Heart right ventricle (tissue), 16 donors: ENCODE data around the gene P4HA2. TPM values are rescaled to one million over a fixed set of nuclear protein-coding genes. Genes with fewer than 3 reads are reported as not detected.
A peak's percentile ranks its signal among the peaks of the same experiment; 100 is the strongest.

Source experiments
- ATAC-seq, 8 donors: fragments of 200-7000 bp; cut with Tn5 transposase; one replicate each; pipeline ENCODE4 v1.9.1; 2020; ENCODE audit warnings: mild to moderate bottlenecking in 8 of 8, moderate library complexity in 8 of 8, moderate number of reproducible peaks in 1 of 8
- DNase-seq, 2 donors: peaks; one replicate each; pipeline ENCODE4 v3.0.0-alpha.2; 2020
- H3K27ac ChIP-seq, 10 donors: fragments of 200-600 bp; sonication (generic) in 2 of 10; one replicate each; pipeline versions ENCODE4 v1.5.0 to v1.8.0; 2020 to 2022; ENCODE audit warnings: mild to moderate bottlenecking in 3 of 10
- H3K27me3 ChIP-seq, 7 donors: fragments of 200-600 bp; one replicate each; pipeline ENCODE4 v1.8.0; 2021 to 2022; ENCODE audit warnings: mild to moderate bottlenecking in 2 of 7
- H3K36me3 ChIP-seq, 9 donors: fragments of 200-600 bp; sonication (generic) in 1 of 9; one replicate each; pipeline versions ENCODE4 v1.5.0 to v1.8.0; 2020 to 2022; ENCODE audit warnings: mild to moderate bottlenecking in 2 of 9
- H3K4me1 ChIP-seq, 9 donors: fragments of 200-600 bp; sonication (generic) in 1 of 9; one replicate each; pipeline versions ENCODE4 v1.5.0 to v1.8.0; 2020 to 2022; ENCODE audit warnings: mild to moderate bottlenecking in 4 of 9
- H3K4me3 ChIP-seq, 10 donors: fragments of 200-600 bp; sonication (generic) in 2 of 10; one replicate each; pipeline versions ENCODE4 v1.5.0 to v1.8.0; 2020 to 2022; ENCODE audit warnings: mild to moderate bottlenecking in 7 of 10, moderate library complexity in 2 of 10
- H3K9me3 ChIP-seq, 11 donors: fragments of 200-600 bp in 10 of 11; sonication (generic) in 2 of 11; one replicate each; pipeline versions ENCODE4 v1.5.0 to v1.8.0; 2013 to 2022; ENCODE audit warnings: mild to moderate bottlenecking in 2 of 11, control low read depth in 1 of 11, moderate library complexity in 1 of 11
- WGBS, 2 donors: extraction: QIAGEN DNeasy Blood & Tissue Kit; methylation state at CpG; one replicate each; pipeline ENCODE4 v1.1.7; 2013; ENCODE audit warnings: inconsistent platforms in 1 of 2; 5-methylcytosine and 5-hydroxymethylcytosine counted together
- intact Hi-C, 10 donors: fragments of 100-400 bp; cut with DNase I; formaldehyde crosslinking; loops; one replicate each; pipeline versions ENCODE4 v1.11.1 to v1.14.2; 2022
- polyA plus RNA-seq, 2 donors: library from polyadenylated mRNA; stranded (reverse); fragments of 200-250 nt; gene quantifications; one replicate each; pipeline ENCODE4 v1.2.3, GENCODE V29; 2013
- total RNA-seq, 10 donors: library from RNA; stranded (reverse); fragmentation: NEBNext Ultra II Directional in 3 of 10; extraction: Animal tissue kit (Norgen Biotek cat#: 25700) in 3 of 10; gene quantifications; one replicate each; pipeline versions ENCODE4 v1.2.1 to v1.2.4, GENCODE V29; 2021 to 2023
- TF ChIP-seq, protein P1 (sequence below), 9 donors: fragments of 200-600 bp; sonication (generic) in 2 of 9; IDR thresholded peaks; one replicate each; pipeline versions ENCODE4 v1.5.0 to v1.8.0; 2021 to 2022; ENCODE audit warnings: antibody characterized with exemption in 9 of 9, mild to moderate bottlenecking in 5 of 9, moderate library complexity in 1 of 9
- donor health status: Arrhythmogenic right ventricular cardiomyopathy.
- donor health status: ischemic (EF 13 %, LVEDD 7.1; RV severe dilation, severe dysfunction).
- donor health status: healthy with polysubstance abuse.
- donor health status: DM: no; HTN: yes; CAD: no.
- donor health status: DM: no; HTN: no; CAD: no.
- donor health status: ischemic (EF 25% LVEDD 6.9; RV normal size, moderate dysfunction).
- donor health status: ischemic (EF 25% LVEDD 5.7; RV mildly dilated, moderate dysfunction).
- donor health status: healthy.
- donor health status: DM: yes; HTN: yes; CAD: no.
- donor health status: Ischemic cardiomyopathy.
- donor health status: ischemic (EF 35%, LVEDD 5.7; RV mildly dilated, moderate dysfunction).
- donor health status: nonischemic (EF 11% LVEDD 7.7; RV severe dilation, severe dysfunction).
- donor health status: DM: yes; HTN: yes; CAD: no.
- donor health status: PGD.
- donor health status: ischemic (EF 29% LVEDD 5.4; RV normal size, mild dysfunction).
- donor health status: nonischemic (EF 23%, LVEDD 6.1; RV moderate dilation, normal function).

The P4HA2 gene
- total and polyA plus RNA-seq, 12 donors = 27.2 to 97.0 (median 52.4) TPM

DNA sequence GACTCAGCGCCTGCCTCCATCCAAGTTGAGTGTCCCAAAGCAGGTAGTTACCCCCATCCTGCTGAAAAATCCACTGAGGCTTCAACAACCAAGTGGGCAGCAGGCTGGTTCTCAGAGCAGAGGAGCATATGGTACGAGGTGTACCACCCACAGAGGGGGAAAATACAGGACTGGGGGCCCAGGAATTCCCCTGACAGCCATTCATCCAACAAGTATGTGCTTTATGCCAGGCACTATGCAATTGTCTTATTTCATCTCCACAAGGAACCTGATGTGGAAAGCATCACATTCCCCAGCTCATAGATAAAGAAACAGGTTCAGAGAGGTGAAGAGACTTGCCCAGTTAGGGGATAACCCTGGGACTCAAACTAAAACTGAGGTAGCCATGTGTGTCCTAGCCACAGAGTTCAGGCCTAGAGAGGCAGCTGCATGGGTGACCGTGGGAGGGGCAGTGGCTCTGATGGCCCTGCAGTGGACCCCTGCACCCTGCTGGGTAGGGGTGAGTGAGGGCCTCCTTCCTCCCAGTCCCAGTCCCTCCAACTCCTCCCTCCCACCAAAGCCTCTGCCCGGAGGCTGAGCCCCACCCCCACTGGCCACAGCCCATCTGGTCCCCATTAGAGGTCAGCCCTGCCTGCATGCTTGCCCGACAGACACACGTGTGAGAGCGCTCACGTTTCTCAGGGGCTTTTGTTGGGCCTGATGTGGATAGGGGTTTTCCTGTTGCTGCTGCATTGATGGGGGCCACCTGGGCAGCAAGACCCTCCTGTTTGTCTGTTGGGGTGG is 41.3 kb upstream of the P4HA2 start:
- Histone ChIP-seq H3K9me3 (no peaks in the 10 kb centered on the region), H3K27me3 (no peaks in the 10 kb centered on the region), H3K4me1 (peaks cover 12 to 38% (median 20%) of the 10 kb centered on the region in 9 donors), H3K4me3 (no peak overlapping the region), H3K36me3 (peaks cover 0 to 7% (median 0%) of the 10 kb centered on the region in 9 donors), H3K27ac (no peak overlapping the region)
- 81 to 86% methylated on average over 8 of the region's 8 CpGs for WGBS, 2 donors
- ATAC-seq (no peak), DNase-seq (peak in 1 of 2 donors; percentile 2)
- TF ChIP-seq, protein P1, sequence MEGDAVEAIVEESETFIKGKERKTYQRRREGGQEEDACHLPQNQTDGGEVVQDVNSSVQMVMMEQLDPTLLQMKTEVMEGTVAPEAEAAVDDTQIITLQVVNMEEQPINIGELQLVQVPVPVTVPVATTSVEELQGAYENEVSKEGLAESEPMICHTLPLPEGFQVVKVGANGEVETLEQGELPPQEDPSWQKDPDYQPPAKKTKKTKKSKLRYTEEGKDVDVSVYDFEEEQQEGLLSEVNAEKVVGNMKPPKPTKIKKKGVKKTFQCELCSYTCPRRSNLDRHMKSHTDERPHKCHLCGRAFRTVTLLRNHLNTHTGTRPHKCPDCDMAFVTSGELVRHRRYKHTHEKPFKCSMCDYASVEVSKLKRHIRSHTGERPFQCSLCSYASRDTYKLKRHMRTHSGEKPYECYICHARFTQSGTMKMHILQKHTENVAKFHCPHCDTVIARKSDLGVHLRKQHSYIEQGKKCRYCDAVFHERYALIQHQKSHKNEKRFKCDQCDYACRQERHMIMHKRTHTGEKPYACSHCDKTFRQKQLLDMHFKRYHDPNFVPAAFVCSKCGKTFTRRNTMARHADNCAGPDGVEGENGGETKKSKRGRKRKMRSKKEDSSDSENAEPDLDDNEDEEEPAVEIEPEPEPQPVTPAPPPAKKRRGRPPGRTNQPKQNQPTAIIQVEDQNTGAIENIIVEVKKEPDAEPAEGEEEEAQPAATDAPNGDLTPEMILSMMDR (IDR thresholded peaks at IDR 0.05) = no peak
- intact Hi-C loops = loop anchor here in 1 of 10 donors (10.0 kb wide), 1 partner anchor 236 kb away; no protein-coding TSS in a partner anchor

DNA sequence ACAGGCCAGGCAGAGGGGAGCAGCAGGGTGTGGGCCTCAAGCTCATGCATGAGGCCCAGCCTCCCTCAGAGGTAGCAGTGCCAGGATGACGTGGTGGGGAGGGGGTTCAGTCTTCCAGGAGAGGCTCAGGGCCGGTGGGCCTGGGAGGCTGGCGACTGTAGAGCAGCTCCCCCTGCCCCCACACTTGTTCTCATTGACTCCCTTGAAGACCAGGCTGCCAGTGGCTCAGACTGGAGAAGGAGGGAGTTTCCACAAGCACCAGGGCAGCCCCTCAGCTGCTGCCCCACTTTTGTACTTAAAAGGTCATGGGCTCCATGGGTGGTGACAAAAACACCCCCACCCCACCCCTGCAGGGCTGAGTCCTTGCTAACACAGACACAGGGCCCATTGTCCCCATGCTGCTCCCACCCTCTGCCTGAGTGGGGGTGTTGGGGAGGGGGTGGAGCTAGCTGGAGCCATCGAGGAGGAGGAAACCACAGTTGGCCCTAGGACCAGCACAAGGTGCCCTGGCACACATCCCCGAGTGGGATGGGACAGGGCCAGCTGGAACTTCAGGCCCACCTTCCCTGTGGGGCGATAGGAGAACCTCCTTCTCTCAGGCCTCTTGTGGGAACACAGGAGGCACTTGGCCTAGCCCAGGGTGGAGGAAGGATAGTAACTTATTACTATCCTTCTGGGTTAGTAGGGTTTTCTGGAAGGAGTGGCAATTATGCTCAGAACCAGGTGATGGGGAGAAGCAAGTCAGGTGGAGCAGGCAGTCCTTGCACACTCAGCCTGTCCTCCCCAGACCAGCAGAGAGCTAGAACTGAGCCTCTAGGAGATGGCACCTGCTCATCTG is 40.5 kb upstream of the P4HA2 start:
- WGBS, 2 donors = 74 to 76% methylated on average over 6 of the region's 6 CpGs
- DNase-seq = peak in 1 of 2 donors; percentile 5
- intact Hi-C loops = loop anchor here in 1 of 10 donors (10.0 kb wide), 1 partner anchor 237 kb away; no protein-coding TSS in a partner anchor
- Histone ChIP-seq H3K9me3 (no peaks in the 10 kb centered on the region), H3K4me3 (no peak overlapping the region), H3K27ac (no peak overlapping the region), H3K36me3 (peaks cover 0 to 7% (median 0%) of the 10 kb centered on the region in 9 donors), H3K4me1 (peaks cover 15 to 46% (median 25%) of the 10 kb centered on the region in 9 donors), H3K27me3 (no peaks in the 10 kb centered on the region)
- TF ChIP-seq, protein P1 (IDR thresholded peaks at IDR 0.05) = no peak
- no peak for ATAC-seq

DNA sequence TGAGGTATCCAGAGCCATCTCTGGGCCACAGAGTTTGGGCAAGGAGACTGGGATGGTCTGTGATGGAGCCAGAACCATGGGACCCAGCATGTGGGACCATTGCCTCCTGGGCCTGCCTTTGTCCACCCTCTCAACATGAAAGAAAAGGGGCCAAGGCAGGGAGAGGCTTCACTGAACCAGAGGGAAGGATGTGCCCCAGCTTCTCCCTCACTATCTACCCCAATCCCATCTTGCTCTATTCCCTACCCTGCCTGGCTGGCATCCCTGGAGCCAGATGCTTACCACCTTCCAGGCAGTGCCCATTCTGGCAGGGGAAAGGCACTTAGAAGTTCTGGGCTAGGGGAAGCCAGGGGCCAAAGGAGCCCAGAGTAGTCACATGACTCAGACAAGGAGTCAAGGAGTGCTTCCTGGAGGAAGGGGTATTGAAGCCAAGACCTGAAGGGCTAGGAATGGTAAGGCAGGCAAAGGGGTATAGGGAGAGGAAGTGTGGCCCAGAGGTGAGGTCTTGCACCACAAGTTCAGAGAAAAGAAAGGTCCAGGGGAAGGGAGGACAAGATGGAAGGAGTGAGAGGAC is 39.6 kb upstream of the P4HA2 start:
- DNase-seq = peak in 1 of 2 donors; percentile 0
- Histone ChIP-seq H3K4me3 (no peak overlapping the region), H3K36me3 (peaks cover 0 to 7% (median 0%) of the 10 kb centered on the region in 9 donors), H3K4me1 (peaks cover 15 to 41% (median 25%) of the 10 kb centered on the region in 9 donors), H3K9me3 (no peaks in the 10 kb centered on the region), H3K27ac (no peak overlapping the region), H3K27me3 (no peaks in the 10 kb centered on the region)
- no peak for ATAC-seq
- TF ChIP-seq, protein P1 (IDR thresholded peaks at IDR 0.05) = no peak
- intact Hi-C loops = loop anchor here in 1 of 10 donors (10.0 kb wide), 1 partner anchor 238 kb away; no protein-coding TSS in a partner anchor

DNA sequence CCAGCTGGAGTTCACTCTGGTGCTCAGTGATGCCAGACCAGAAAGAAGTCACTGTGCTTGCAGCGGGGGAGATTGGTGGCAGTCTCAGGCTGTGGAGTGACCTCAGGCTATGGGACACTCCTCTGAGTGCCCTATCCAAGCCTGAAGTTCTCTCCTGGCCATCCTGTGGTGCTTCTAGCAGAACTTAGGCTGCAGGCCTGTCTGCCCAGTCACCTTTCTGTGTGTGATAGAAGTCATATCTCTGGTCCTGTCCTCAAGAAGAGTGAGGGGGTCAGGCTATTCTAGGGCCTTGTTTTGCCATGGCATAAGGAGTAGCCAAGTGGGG is 39.1 kb upstream of the P4HA2 start:
- intact Hi-C loops = loop anchor here in 1 of 10 donors (10.0 kb wide), 1 partner anchor 238 kb away; no protein-coding TSS in a partner anchor
- H3K27me3 ChIP-seq = no peaks in the 10 kb centered on the region
- no peaks in the 10 kb centered on the region for H3K9me3 ChIP-seq
- ATAC-seq (no peak), DNase-seq (no peak)
- no peak overlapping the region for H3K27ac ChIP-seq
- peaks cover 15 to 41% (median 26%) of the 10 kb centered on the region in 9 donors for H3K4me1 ChIP-seq
- H3K36me3 ChIP-seq = peaks cover 0 to 7% (median 0%) of the 10 kb centered on the region in 9 donors
- 100% methylated on average over 1 of the region's 1 CpG for WGBS, 2 donors
- no peak overlapping the region for H3K4me3 ChIP-seq
- TF ChIP-seq, protein P1 (IDR thresholded peaks at IDR 0.05) = no peak
